ENCODE results near the gene ZZZ3.
"Not testable (repeated sequence)": the region's sequence is repeated elsewhere in the genome, so short reads cannot be mapped to it uniquely, and the experiment has no call there.

ZZZ3 gene

DNA sequence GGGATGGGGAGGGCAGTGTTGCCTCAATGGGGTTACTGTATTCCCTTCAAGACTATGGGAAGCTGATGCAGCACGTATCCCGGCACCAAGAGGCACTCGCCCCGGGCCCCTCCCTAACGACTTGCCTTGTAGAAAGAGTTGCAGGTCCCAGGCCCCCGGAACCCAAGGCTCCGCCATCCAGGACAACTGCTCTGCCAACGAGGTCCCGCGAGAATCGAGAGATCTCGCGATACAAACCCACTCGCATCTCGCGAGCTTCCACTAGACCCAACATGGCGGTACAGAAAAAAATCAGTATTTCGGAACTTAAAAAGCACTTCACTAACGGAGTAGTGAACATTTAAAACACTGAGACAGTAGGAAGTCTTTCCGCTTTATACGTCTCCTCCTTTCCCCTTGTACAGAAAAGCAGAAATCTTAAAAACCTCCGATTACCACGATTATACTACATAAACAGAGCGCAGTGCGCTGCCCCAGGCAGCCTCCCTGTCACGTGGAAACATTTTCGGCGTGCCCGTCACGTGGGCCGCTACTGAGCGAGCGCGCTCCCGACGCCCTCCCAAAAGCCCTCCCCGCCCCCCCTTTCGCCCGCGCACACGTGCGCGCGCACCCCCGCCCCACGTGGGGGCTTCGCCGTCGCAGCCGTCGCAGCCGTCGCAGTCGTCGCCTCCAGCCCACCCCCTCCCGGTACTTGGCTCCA lies at the start of gene ZZZ3:
TSS of gene ZZZ3 (minus strand) at position 199 of the 700 bp plus-strand sequence. CDS start 49,304 bp downstream, outside the sequence.
- ATAC-seq (replicated peaks) (peak; percentile 74 to 78), DNase-seq (peak; percentile 89)
- peaks cover 15 to 31% of the 10 kb centered on the region in 2 donors for H3K4me1 Mint-ChIP-seq
- peak within 1 kb of the TSS; percentile 97 for H3K27ac Mint-ChIP-seq
- peak within 1 kb of the TSS; percentile 89 to 93 for H3K4me3 Mint-ChIP-seq
- H3K36me3 Mint-ChIP-seq: peaks cover 9 to 14% of the 10 kb centered on the region in 2 donors
- no peaks in the 10 kb centered on the region for H3K9me3 Mint-ChIP-seq
- no peaks in the 10 kb centered on the region for H3K27me3 Mint-ChIP-seq

DNA sequence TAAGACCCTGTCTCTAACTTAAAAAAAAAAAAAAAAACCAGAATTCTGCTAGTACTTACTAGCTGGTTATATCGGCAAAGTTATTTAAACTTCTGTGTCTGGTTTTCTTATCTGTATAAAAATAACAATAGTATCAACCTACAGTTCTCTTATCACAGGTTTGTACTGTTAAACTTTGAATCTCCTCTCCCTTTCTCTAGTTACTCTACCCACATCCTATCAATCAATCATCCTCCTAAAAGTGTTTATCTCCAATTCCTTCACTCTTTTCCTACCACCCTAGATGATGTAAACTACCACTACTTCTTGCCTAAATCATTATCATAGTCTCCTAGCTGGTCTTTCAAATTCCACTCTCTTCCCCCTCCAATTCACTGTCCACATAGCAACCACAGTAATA lies 49.6 kb upstream of the ZZZ3 start:
- H3K4me1 Mint-ChIP-seq: no peaks in the 10 kb centered on the region
- no peak overlapping the region for H3K4me3 Mint-ChIP-seq
- H3K36me3 Mint-ChIP-seq: peaks cover 20 to 34% of the 10 kb centered on the region in 2 donors
- no peak overlapping the region for H3K27ac Mint-ChIP-seq
- ATAC-seq (replicated peaks) (no peak), DNase-seq (no peak)
- H3K27me3 Mint-ChIP-seq: no peaks in the 10 kb centered on the region
- H3K9me3 Mint-ChIP-seq: no peaks in the 10 kb centered on the region

- Mint-ChIP-seq H3K36me3 (peaks cover 31 to 55% of the 10 kb centered on the region in 2 donors), H3K27me3 (no peaks in the 10 kb centered on the region), H3K4me3 (no peak overlapping the region), H3K27ac (no peak overlapping the region), H3K9me3 (no peaks in the 10 kb centered on the region), H3K4me1 (peaks cover 0 to 4% of the 10 kb centered on the region in 2 donors)
- DNase-seq (no peak), ATAC-seq (replicated peaks) (no peak)
These were observed 43.2 kb upstream of the ZZZ3 start for GRCh38 chr1:77725706-77726105.

DNA sequence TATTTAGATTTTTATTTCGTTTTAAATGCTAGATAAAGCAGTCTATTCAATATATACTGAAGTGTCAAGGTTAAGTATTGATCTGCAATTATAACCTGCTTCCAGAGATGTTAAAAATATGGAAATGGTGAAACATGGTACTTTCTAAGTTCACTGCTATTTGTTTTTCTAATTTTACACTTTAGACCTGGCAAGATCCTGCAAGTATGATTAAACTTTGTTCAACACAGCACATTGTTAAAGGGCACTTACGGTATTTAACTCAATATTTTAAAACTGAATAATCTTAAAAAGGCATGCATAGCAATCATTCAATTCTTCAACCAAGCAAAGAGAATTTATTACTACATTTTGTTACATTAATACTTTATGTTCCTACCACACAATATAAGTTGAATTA lies 35.7 kb upstream of the ZZZ3 start:
- H3K27me3 Mint-ChIP-seq: no peaks in the 10 kb centered on the region
- no peak overlapping the region for H3K27ac Mint-ChIP-seq
- H3K36me3 Mint-ChIP-seq: peaks cover 40 to 43% of the 10 kb centered on the region in 2 donors
- no peak overlapping the region for H3K4me3 Mint-ChIP-seq
- H3K9me3 Mint-ChIP-seq: no peaks in the 10 kb centered on the region
- ATAC-seq (replicated peaks) (no peak), DNase-seq (no peak)
- peaks cover 0 to 10% of the 10 kb centered on the region in 2 donors for H3K4me1 Mint-ChIP-seq

GRCh38 chr1:77716065-77716464 lies 33.6 kb upstream of the ZZZ3 start:
- DNase-seq: no peak
- Mint-ChIP-seq H3K9me3 (no peaks in the 10 kb centered on the region), H3K4me1 (peaks cover 0 to 10% of the 10 kb centered on the region in 2 donors), H3K27ac (no peak overlapping the region), H3K27me3 (no peaks in the 10 kb centered on the region), H3K36me3 (peaks cover 32 to 35% of the 10 kb centered on the region in 2 donors), H3K4me3 (no peak overlapping the region)
- ATAC-seq (replicated peaks): no peak

- DNase-seq: no peak
These were observed 27.3 kb upstream of the ZZZ3 start for GRCh38 chr1:77709727-77710126.

GRCh38 chr1:77706321-77706720 lies 23.9 kb upstream of the ZZZ3 start:
- peaks cover 0 to 3% of the 10 kb centered on the region in 2 donors for H3K4me1 Mint-ChIP-seq
- no peak overlapping the region for H3K27ac Mint-ChIP-seq
- H3K27me3 Mint-ChIP-seq: no peaks in the 10 kb centered on the region
- no peak overlapping the region for H3K4me3 Mint-ChIP-seq
- H3K9me3 Mint-ChIP-seq: no peaks in the 10 kb centered on the region
- peaks cover 17 to 44% of the 10 kb centered on the region in 2 donors for H3K36me3 Mint-ChIP-seq
- DNase-seq: no peak
- no peak for ATAC-seq (replicated peaks)

More at GRCh38 chr1:77709727-77710126, 27.3 kb upstream of the ZZZ3 start:
- no peaks in the 10 kb centered on the region for H3K4me1 Mint-ChIP-seq
- no peaks in the 10 kb centered on the region for H3K27me3 Mint-ChIP-seq
- ATAC-seq (replicated peaks): no peak
- no peak overlapping the region for H3K4me3 Mint-ChIP-seq
- no peaks in the 10 kb centered on the region for H3K9me3 Mint-ChIP-seq
- peaks cover 29 to 53% of the 10 kb centered on the region in 2 donors for H3K36me3 Mint-ChIP-seq
- H3K27ac Mint-ChIP-seq: no peak overlapping the region

DNA sequence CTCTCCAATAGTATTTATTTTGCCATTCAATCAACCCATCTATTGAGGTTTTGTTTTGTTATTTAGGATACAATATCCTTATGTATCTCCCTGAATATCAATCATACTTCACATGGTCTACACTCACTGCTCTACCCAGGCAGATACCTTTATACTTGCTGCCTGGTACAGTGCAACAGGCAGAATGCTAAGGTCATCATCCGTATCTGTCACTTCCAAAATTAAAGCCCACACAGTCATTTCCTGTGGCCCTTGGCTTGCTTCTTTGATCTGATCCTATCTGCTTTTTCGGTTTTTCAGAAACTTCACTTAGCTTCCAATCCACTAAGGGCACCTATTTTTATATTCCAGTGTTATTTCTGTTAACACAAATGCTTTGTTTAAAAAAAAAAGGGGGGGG lies 22.3 kb upstream of the ZZZ3 start:
- H3K4me3 Mint-ChIP-seq: no peak overlapping the region
- H3K27me3 Mint-ChIP-seq: no peaks in the 10 kb centered on the region
- peaks cover under 1 to 1% of the 10 kb centered on the region in 2 donors for H3K9me3 Mint-ChIP-seq
- no peak overlapping the region for H3K27ac Mint-ChIP-seq
- H3K4me1 Mint-ChIP-seq: peaks cover 0 to 3% of the 10 kb centered on the region in 2 donors
- no peak for ATAC-seq (replicated peaks)
- H3K36me3 Mint-ChIP-seq: peaks cover 13 to 36% of the 10 kb centered on the region in 2 donors
- no peak for DNase-seq

DNA sequence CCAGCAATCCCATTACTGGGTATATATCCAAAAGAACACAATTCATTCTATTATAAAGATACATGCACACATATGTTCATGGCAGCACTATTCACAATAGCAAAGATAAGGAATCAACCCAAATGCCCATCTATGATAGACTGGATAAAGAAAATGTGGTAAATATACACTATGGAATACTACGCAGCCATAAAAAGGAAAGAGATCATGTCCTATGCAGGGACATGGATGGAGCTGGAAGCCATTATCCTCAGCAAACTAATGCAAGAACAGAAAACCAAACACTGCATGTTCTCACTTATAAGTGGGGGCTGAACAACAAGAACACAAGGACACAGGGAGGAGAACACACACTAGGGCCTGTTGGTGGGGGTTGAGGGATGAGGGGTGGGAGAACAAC lies 17.2 kb upstream of the ZZZ3 start:
- not testable (repeated sequence) for H3K4me1 Mint-ChIP-seq; DNase-seq; H3K9me3 Mint-ChIP-seq; H3K27me3 Mint-ChIP-seq; ATAC-seq (replicated peaks); H3K27ac Mint-ChIP-seq; H3K4me3 Mint-ChIP-seq
- H3K36me3 Mint-ChIP-seq: peaks cover 14 to 16% of the 10 kb centered on the region in 2 donors

DNA sequence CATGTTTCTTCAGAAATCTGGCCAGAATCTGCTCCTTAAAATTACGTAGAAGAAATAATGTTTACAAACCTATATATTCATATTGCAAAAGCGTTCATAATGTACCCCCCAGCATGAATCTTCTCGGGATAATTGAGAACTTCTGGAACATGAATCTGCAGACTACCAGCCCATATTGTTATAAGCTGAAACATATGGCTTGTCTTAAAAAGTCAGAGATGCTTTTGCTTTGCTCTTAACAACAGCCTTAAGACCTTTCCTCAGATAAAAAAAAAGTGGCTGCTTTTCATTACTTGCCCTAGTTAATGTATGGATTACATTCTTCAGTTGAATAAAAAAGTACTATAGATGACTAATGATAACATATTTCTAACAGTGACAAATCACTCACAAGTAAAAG lies 15.0 kb upstream of the ZZZ3 start:
- ATAC-seq (replicated peaks): no peak
- H3K27ac Mint-ChIP-seq: no peak overlapping the region
- no peak for DNase-seq
- H3K9me3 Mint-ChIP-seq: peaks cover 3 to 4% of the 10 kb centered on the region in 2 donors
- no peaks in the 10 kb centered on the region for H3K27me3 Mint-ChIP-seq
- peaks cover 15 to 18% of the 10 kb centered on the region in 2 donors for H3K36me3 Mint-ChIP-seq
- no peaks in the 10 kb centered on the region for H3K4me1 Mint-ChIP-seq
- H3K4me3 Mint-ChIP-seq: no peak overlapping the region

GRCh38 chr1:77688939-77689338 lies 6.5 kb upstream of the ZZZ3 start:
- H3K4me3 Mint-ChIP-seq: no peak overlapping the region
- no peaks in the 10 kb centered on the region for H3K27me3 Mint-ChIP-seq
- H3K27ac Mint-ChIP-seq: no peak overlapping the region
- H3K9me3 Mint-ChIP-seq: no peaks in the 10 kb centered on the region
- DNase-seq (no peak), ATAC-seq (replicated peaks) (peak; percentile 31 to 60)
- H3K4me1 Mint-ChIP-seq: peaks cover 8 to 16% of the 10 kb centered on the region in 2 donors
- peaks cover 16 to 28% of the 10 kb centered on the region in 2 donors for H3K36me3 Mint-ChIP-seq

DNA sequence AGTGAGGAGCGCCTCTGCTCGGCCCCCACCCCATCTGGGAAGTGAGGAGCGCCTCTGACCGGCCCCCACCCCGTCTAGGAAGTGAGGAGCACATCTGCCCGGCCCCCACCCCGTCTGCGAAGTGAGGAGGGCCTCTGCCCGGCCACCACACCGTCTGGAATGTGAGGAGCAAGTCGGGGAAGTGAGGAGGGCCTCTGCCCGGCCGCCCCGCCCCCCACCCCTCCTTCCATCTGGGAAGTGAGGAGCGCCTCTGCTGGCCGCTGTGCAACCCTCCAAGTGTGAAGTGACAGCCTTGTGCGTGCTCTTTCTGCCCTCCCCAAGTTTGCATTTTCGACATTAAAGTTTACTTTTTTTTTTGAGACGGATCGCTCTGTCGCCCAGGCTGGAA lies 5.1 kb upstream of the ZZZ3 start:
- DNase-seq: no peak
- no peak for ATAC-seq (replicated peaks)
- no peaks in the 10 kb centered on the region for H3K9me3 Mint-ChIP-seq
- peak overlapping the region; percentile 14 for H3K27ac Mint-ChIP-seq
- H3K36me3 Mint-ChIP-seq: peaks cover 13 to 22% of the 10 kb centered on the region in 2 donors
- H3K4me3 Mint-ChIP-seq: peak overlapping the region; percentile 48 to 78
- H3K27me3 Mint-ChIP-seq: no peaks in the 10 kb centered on the region
- peaks cover 10 to 20% of the 10 kb centered on the region in 2 donors for H3K4me1 Mint-ChIP-seq

- H3K9me3 Mint-ChIP-seq: no peaks in the 10 kb centered on the region
- no peaks in the 10 kb centered on the region for H3K27me3 Mint-ChIP-seq
- DNase-seq (no peak), ATAC-seq (replicated peaks) (no peak)
- peak overlapping the region; percentile 47 for H3K27ac Mint-ChIP-seq
- peak overlapping the region in 1 of 2 donors; percentile 78 for H3K4me3 Mint-ChIP-seq
- H3K36me3 Mint-ChIP-seq: peaks cover 11 to 16% of the 10 kb centered on the region in 2 donors
- peaks cover 10 to 20% of the 10 kb centered on the region in 2 donors for H3K4me1 Mint-ChIP-seq
These were observed 4.5 kb upstream of the ZZZ3 start for GRCh38 chr1:77686796-77687518.

DNA sequence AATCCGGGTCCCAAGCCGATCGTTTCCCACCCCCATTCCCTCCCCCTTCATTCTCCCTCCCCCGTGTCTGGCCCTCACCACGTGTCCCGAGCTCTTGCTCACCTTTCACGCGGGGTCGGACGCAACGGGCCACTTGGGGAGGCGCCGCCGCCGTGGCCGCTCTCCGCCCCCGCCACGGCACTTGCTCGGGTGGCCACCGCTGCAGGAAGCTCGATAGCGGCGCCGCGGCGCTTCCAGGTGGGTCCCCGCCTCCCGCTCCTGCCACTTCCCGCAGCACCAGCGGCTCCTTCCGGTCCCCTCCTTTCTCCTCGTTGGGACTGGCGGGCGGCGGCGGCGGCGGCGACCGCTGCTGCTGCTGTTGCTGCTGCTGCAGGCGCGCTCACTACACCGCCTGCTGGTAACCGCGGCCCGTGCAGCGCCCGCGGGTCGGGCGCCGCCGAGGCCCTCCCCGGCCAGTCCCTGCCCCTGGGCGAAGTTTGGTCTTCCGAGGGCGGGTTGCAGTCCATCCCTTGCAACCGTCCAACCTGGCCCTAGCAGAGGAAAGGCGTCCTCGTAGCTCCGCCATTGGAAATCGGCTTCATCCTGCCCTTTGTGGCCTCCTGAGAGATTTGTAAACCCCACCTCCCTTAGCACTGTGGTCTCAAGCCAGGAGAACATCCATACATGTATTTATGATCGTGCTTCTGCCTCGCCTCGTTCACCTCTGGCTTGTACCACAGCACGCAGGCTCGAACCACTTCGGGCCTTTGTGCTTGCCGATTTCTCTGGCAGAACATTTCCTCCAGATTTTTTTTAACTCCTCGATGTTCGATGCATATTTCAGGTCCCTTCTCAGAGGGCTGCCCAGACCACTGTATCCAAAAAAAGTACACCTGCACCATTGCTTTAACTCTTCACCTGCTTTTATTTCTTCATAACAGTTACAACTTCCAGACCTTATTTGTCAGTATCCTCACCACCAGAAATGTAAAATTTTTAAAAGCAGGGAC lies 996 bp upstream of the ZZZ3 start:
- no peaks in the 10 kb centered on the region for H3K9me3 Mint-ChIP-seq
- H3K4me3 Mint-ChIP-seq: peak overlapping the region; percentile 89 to 93
- peaks cover 8 to 13% of the 10 kb centered on the region in 2 donors for H3K36me3 Mint-ChIP-seq
- DNase-seq (peak; percentile 93), ATAC-seq (replicated peaks) (peak; percentile 76 to 77)
- peak overlapping the region; percentile 97 for H3K27ac Mint-ChIP-seq
- peaks cover 12 to 28% of the 10 kb centered on the region in 2 donors for H3K4me1 Mint-ChIP-seq
- H3K27me3 Mint-ChIP-seq: no peaks in the 10 kb centered on the region
